B cell (primary cell): ENCODE results near the gene THADA. TPM values are rescaled to one million over a fixed set of nuclear protein-coding genes. Genes with fewer than 3 reads are reported as not detected.
"Not testable (repeated sequence)": the region's sequence is repeated elsewhere in the genome, so short reads cannot be mapped to it uniquely, and the experiment has no call there.

Experiments
- ATAC-seq: fragments of 200-7000 bp; cut with Tn5 transposase; one replicate; pipeline ENCODE4 v1.10.0; 2021; ENCODE audit warnings: low read depth, mild to moderate bottlenecking, moderate number of reproducible peaks, moderate library complexity
- CTCF ChIA-PET: fragments of 350-600 bp; sonication (Branson Sonifier 250); formaldehyde crosslinking; loops from one replicate; lab custom pipeline; 2021; ENCODE audit warnings: antibody characterized with exemption, inconsistent platforms; lab: Charles Lee
- POLR2A ChIA-PET: fragments of 350-600 bp; sonication (Branson Sonifier 250); formaldehyde crosslinking; loops from one replicate; lab custom pipeline; 2021; ENCODE audit warnings: antibody characterized with exemption; lab: Charles Lee
- DNase-seq: peaks from one replicate; pipeline ENCODE4 v3.0.0; 2013
- H2AFZ ChIP-seq: 2 replicates; pipeline ENCODE4 v1.6.1; 2012; ENCODE audit warnings: mild to moderate bottlenecking, low read depth, low read length; ENCODE audit not compliant: insufficient read depth, poor library complexity, severe bottlenecking
- H3K27ac ChIP-seq, 2 donors: 1 replicate in 1 of 2; 2 replicates in 1 of 2; pipeline ENCODE4 v1.5.1; 2012 to 2013; ENCODE audit warnings: low read length in 2 of 2, mild to moderate bottlenecking in 2 of 2, moderate library complexity in 1 of 2
- H3K27me3 ChIP-seq, 4 experiments: fragments of 200-600 bp in 1 of 4; sonication (generic) in 1 of 4; replicated peaks in 1 of 4; 1 replicate in 2 of 4; 2 replicates in 2 of 4; pipeline versions ENCODE4 v1.6.1 to v1.7.0; 2013 to 2016; ENCODE audit warnings: low read length in 3 of 4, mild to moderate bottlenecking in 2 of 4, mixed read lengths in 1 of 4, moderate library complexity in 1 of 4; ENCODE audit not compliant: insufficient read depth in 4 of 4, control insufficient read depth in 3 of 4; ENCODE audit errors: control extremely low read depth in 1 of 4
- H3K36me3 ChIP-seq, 2 experiments: replicated peaks in 1 of 2; 1 replicate in 1 of 2; 2 replicates in 1 of 2; pipeline versions ENCODE4 v1.6.1 to v1.7.1; 2013; ENCODE audit warnings: low read length in 1 of 2; ENCODE audit not compliant: insufficient read depth in 2 of 2, control insufficient read depth in 1 of 2; ENCODE audit errors: control extremely low read depth in 1 of 2, extremely low read depth in 1 of 2
- H3K4me1 ChIP-seq, 2 donors: fragments of 200-600 bp in 1 of 2; sonication (generic) in 1 of 2; 1 replicate in 1 of 2; 2 replicates in 1 of 2; pipeline versions ENCODE4 v1.5.1 to v1.6.1; 2013 to 2017; ENCODE audit warnings: low read length in 2 of 2; ENCODE audit not compliant: control insufficient read depth in 2 of 2, insufficient read depth in 2 of 2
- H3K4me2 ChIP-seq: replicated peaks from 2 replicates; pipeline ENCODE3; 2012; ENCODE audit warnings: mild to moderate bottlenecking, low read depth, low read length; ENCODE audit not compliant: poor library complexity, severe bottlenecking
- H3K4me3 ChIP-seq, 5 experiments: fragments of 200-600 bp in 1 of 5; sonication (generic) in 1 of 5; 1 replicate in 3 of 5; 2 replicates in 2 of 5; pipeline versions ENCODE4 v1.5.1 to v1.7.0; 2011 to 2016; ENCODE audit warnings: low read length in 4 of 5, mild to moderate bottlenecking in 4 of 5, low read depth in 2 of 5, control low read depth in 1 of 5, moderate library complexity in 1 of 5; ENCODE audit not compliant: insufficient read depth in 1 of 5; ENCODE audit errors: control extremely low read depth in 1 of 5, extremely low read depth in 1 of 5
- H3K79me2 ChIP-seq: fragments of 200-600 bp; sonication (generic); one replicate; pipeline ENCODE4 v1.6.0; 2016; ENCODE audit warnings: low read length; ENCODE audit not compliant: control insufficient read depth, insufficient read depth
- H3K9ac ChIP-seq: fragments of 200-600 bp; sonication (generic); 2 replicates; pipeline ENCODE4 v1.6.1; 2017; ENCODE audit warnings: mild to moderate bottlenecking, low read length, moderate library complexity
- H3K9me3 ChIP-seq, 3 donors: one replicate each; pipeline versions ENCODE4 v1.6.1 to v1.7.1; 2013; ENCODE audit warnings: low read length in 2 of 3; ENCODE audit not compliant: control insufficient read depth in 2 of 3, insufficient read depth in 1 of 3; ENCODE audit errors: control extremely low read depth in 1 of 3
- H4K20me1 ChIP-seq: 2 replicates; pipeline ENCODE4 v1.6.0; 2012; ENCODE audit warnings: mild to moderate bottlenecking, low read length; ENCODE audit not compliant: insufficient read depth, control insufficient read depth, poor library complexity, severe bottlenecking
- H3K27ac Mint-ChIP-seq: one replicate; pipeline ENCODE4 v1.8.0; 2021; ENCODE audit warnings: mixed read lengths
- H3K27me3 Mint-ChIP-seq: one replicate; pipeline ENCODE4 v1.8.0; 2021; ENCODE audit warnings: mixed read lengths
- H3K4me1 Mint-ChIP-seq: one replicate; pipeline ENCODE4 v1.8.0; 2021; ENCODE audit warnings: mixed read lengths
- H3K4me3 Mint-ChIP-seq: one replicate; pipeline ENCODE4 v1.8.0; 2021; ENCODE audit warnings: mixed read lengths
- H3K9me3 Mint-ChIP-seq: one replicate; pipeline ENCODE4 v1.8.0; 2022; ENCODE audit warnings: mixed read lengths; ENCODE audit not compliant: insufficient read depth
- CTCF ChIP-seq: fragments of 200-600 bp; IDR thresholded peaks from one replicate; pipeline ENCODE4 v1.8.0; 2022; ENCODE audit warnings: antibody characterized with exemption, mild to moderate bottlenecking
- EZH2 ChIP-seq: IDR thresholded peaks from 2 replicates; pipeline ENCODE4 v1.6.1; 2012; ENCODE audit warnings: borderline replicate concordance, low read depth, mild to moderate bottlenecking, moderate library complexity, low read length; ENCODE audit not compliant: insufficient read depth, poor library complexity, severe bottlenecking
- WGBS: methylation state at CpG from one replicate; pipeline ENCODE4 v1.1.5; 2013; ENCODE audit warnings: missing lambda C conversion rate; ENCODE audit not compliant: insufficient coverage; 5-methylcytosine and 5-hydroxymethylcytosine counted together
- intact Hi-C: fragments of 100-400 bp; cut with micrococcal nuclease; formaldehyde crosslinking; loops from one replicate; pipeline ENCODE4 v1.10.0; 2022
- polyA plus RNA-seq: library from polyadenylated mRNA; depleted of rRNA; stranded (reverse); fragments of >200 nt; gene quantifications from 2 replicates; pipeline ENCODE4 v1.2.3, GENCODE V29; 2012
- total RNA-seq, 2 donors: library from RNA; stranded (reverse); fragments of 120-200 nt in 1 of 2; gene quantifications; 1 replicate in 1 of 2; 2 replicates in 1 of 2; pipeline versions ENCODE4 v1.2.3 to v1.2.4, GENCODE V29; 2013 to 2022

THADA gene
- total and polyA plus RNA-seq, 2 donors (not counting 1 experiment from before 2014, with no cell fraction given), result 17.6 to 48.5 TPM

GRCh38 chr2:43534569-43534968, 61.3 kb downstream of the THADA start:
- Mint-ChIP-seq H3K4me1 (peaks cover 27% of the 10 kb centered on the region), H3K27me3 (no peaks in the 10 kb centered on the region), H3K4me3 (no peak overlapping the region), H3K9me3 (no peaks in the 10 kb centered on the region), H3K27ac (no peak overlapping the region)
- H3K4me3 ChIP-seq, result no peak overlapping the region
- no peak overlapping the region for H3K4me2 ChIP-seq
- no peaks in the 10 kb centered on the region for H3K27me3 ChIP-seq
- H3K4me1 ChIP-seq, result peaks cover 12 to 24% of the 10 kb centered on the region in 2 donors
- no peaks in the 10 kb centered on the region for H4K20me1 ChIP-seq
- TF ChIP-seq CTCF (no peak), EZH2 (no peak)
- DNase-seq (no peak), ATAC-seq (no peak)
- H3K9me3 ChIP-seq, result no peaks in the 10 kb centered on the region
- no peak overlapping the region for H3K9ac ChIP-seq
- ChIA-PET POLR2A (no interaction called here), CTCF (interaction anchor here (0.6 kb wide), 1 partner anchor 23 kb away, joined by 4 read pairs; no protein-coding TSS in a partner anchor)
- H3K79me2 ChIP-seq, result peaks cover 23% of the 10 kb centered on the region
- intact Hi-C loops, result no loop called here
- H2AFZ ChIP-seq, result no peak overlapping the region
- H3K36me3 ChIP-seq, result peaks cover 0 to 7% of the 10 kb centered on the region in 2 experiments
- WGBS, result no CpG with 5 or more reads among the region's 3 CpGs
- H3K27ac ChIP-seq, result no peak overlapping the region

- H4K20me1 ChIP-seq, H3K27ac Mint-ChIP-seq, H3K27ac ChIP-seq, DNase-seq, H3K4me3 Mint-ChIP-seq, H3K9ac ChIP-seq, H3K4me3 ChIP-seq, H3K27me3 Mint-ChIP-seq, H3K9me3 Mint-ChIP-seq, POLR2A ChIA-PET, H2AFZ ChIP-seq, intact Hi-C loops, H3K4me2 ChIP-seq, ATAC-seq, H3K27me3 ChIP-seq, H3K9me3 ChIP-seq: not testable (repeated sequence)
- Histone ChIP-seq H3K79me2 (peaks cover 23% of the 10 kb centered on the region), H3K4me1 (peaks cover 2 to 14% of the 10 kb centered on the region in 2 donors), H3K36me3 (peaks cover 0 to 12% of the 10 kb centered on the region in 2 experiments)
- H3K4me1 Mint-ChIP-seq, result peaks cover 16% of the 10 kb centered on the region
- CTCF ChIA-PET, result interaction anchor here (0.7 to 1.2 kb wide), 2 partner anchors 10 to 120 kb away, joined by 3 to 4 read pairs; no protein-coding TSS in a partner anchor
- 100% methylated on average over 2 of the region's 3 CpGs for WGBS
These were observed 63.3 kb downstream of the THADA start for GRCh38 chr2:43532572-43532971.
